ENCODE data around the gene PRKG1.

Gene PRKG1

DNA sequence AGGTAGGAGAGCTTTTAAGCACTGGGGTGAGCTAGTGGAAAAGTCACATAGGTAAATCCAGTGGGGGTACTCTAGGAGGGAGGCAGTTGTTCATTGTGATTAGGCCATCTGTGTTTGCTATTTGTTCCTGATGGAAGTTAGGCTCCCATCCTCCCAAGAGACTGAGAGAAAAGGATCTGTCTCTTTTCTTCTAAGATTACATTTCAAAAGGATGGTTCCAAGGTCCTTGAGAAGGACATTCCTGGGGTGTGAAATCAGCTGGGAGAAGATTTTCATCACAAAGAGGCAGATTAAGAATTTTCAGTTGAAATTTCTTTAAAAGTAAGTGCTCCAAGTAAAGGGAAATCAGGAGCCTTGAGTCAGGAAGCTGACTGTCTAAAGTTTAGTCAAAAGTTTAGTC lies 835.9 kb downstream of the PRKG1 start:
- Histone ChIP-seq H3K4me3 (ENCODE audit: low read length) (no peak overlapping the region), H3F3A (ENCODE audit: control insufficient read depth, insufficient read depth) (no peaks in the 10 kb centered on the region), H3K79me2 (ENCODE audit: control insufficient read depth, low read length) (no peaks in the 10 kb centered on the region), H3K4me2 (ENCODE audit: low read length) (no peak overlapping the region), H3K36me3 (ENCODE audit: control insufficient read depth, low read length) (no peaks in the 10 kb centered on the region), H4K20me1 (ENCODE audit: control insufficient read depth, insufficient read depth, low read depth, low read length) (no peaks in the 10 kb centered on the region), H3K9me3 (ENCODE audit: control insufficient read depth, insufficient read depth, low read length) (no peaks in the 10 kb centered on the region), H3K27ac (ENCODE audit: low read depth, low read length) (no peak overlapping the region), H3K4me1 (ENCODE audit: control insufficient read depth, low read length) (no peaks in the 10 kb centered on the region), H3K9me2 (replicated peaks; ENCODE audit: control insufficient read depth, low read length) (no peaks in the 10 kb centered on the region), H3K27me3 (ENCODE audit: control insufficient read depth, low read length) (peaks cover 3% of the 10 kb centered on the region; the same call in 1 of the 2 replicates)
- TF ChIP-seq CTCF (IDR thresholded peaks at IDR 0.05; ENCODE audit: low read depth, low read length, poor library complexity, severe bottlenecking) (no peak), EZH2phosphoT487 (IDR thresholded peaks at IDR 0.05; ENCODE audit: borderline replicate concordance, low read length) (no peak)

- H3K4me1 ChIP-seq (ENCODE audit: control insufficient read depth, low read length) = no peaks in the 10 kb centered on the region
- TF ChIP-seq EZH2phosphoT487 (IDR thresholded peaks at IDR 0.05; ENCODE audit: borderline replicate concordance, low read length) (no peak), CTCF (IDR thresholded peaks at IDR 0.05; ENCODE audit: low read depth, low read length, poor library complexity, severe bottlenecking) (no peak)
- no peak overlapping the region for H3K4me2 ChIP-seq (ENCODE audit: low read length)
Observed at GRCh38 chr10:51910596-51910995, 836.3 kb downstream of the PRKG1 start.

GRCh38 chr10:51911723-51912122 lies 837.4 kb downstream of the PRKG1 start:
- Histone ChIP-seq H3K4me1 (ENCODE audit: control insufficient read depth, low read length) (no peaks in the 10 kb centered on the region), H3K27ac (ENCODE audit: low read depth, low read length) (no peak overlapping the region), H3K36me3 (ENCODE audit: control insufficient read depth, low read length) (no peaks in the 10 kb centered on the region), H3K9me2 (replicated peaks; ENCODE audit: control insufficient read depth, low read length) (no peaks in the 10 kb centered on the region), H3K9me3 (ENCODE audit: control insufficient read depth, insufficient read depth, low read length) (no peaks in the 10 kb centered on the region), H3K27me3 (ENCODE audit: control insufficient read depth, low read length) (no peaks in the 10 kb centered on the region), H3K4me2 (ENCODE audit: low read length) (no peak overlapping the region), H3K4me3 (ENCODE audit: low read length) (no peak overlapping the region), H3K79me2 (ENCODE audit: control insufficient read depth, low read length) (no peaks in the 10 kb centered on the region), H4K20me1 (ENCODE audit: control insufficient read depth, insufficient read depth, low read depth, low read length) (no peaks in the 10 kb centered on the region), H3F3A (ENCODE audit: control insufficient read depth, insufficient read depth) (no peaks in the 10 kb centered on the region)
- TF ChIP-seq EZH2phosphoT487 (IDR thresholded peaks at IDR 0.05; ENCODE audit: borderline replicate concordance, low read length) = no peak
- TF ChIP-seq CTCF (IDR thresholded peaks at IDR 0.05; ENCODE audit: low read depth, low read length, poor library complexity, severe bottlenecking) = no peak

More at GRCh38 chr10:51910596-51910995, 836.3 kb downstream of the PRKG1 start:
- Histone ChIP-seq H4K20me1 (ENCODE audit: control insufficient read depth, insufficient read depth, low read depth, low read length) (no peaks in the 10 kb centered on the region), H3K9me2 (replicated peaks; ENCODE audit: control insufficient read depth, low read length) (no peaks in the 10 kb centered on the region), H3K9me3 (ENCODE audit: control insufficient read depth, insufficient read depth, low read length) (no peaks in the 10 kb centered on the region), H3K36me3 (ENCODE audit: control insufficient read depth, low read length) (no peaks in the 10 kb centered on the region), H3K27me3 (ENCODE audit: control insufficient read depth, low read length) (peaks cover 3% of the 10 kb centered on the region; the same call in 1 of the 2 replicates), H3K27ac (ENCODE audit: low read depth, low read length) (no peak overlapping the region), H3K4me3 (ENCODE audit: low read length) (no peak overlapping the region), H3F3A (ENCODE audit: control insufficient read depth, insufficient read depth) (no peaks in the 10 kb centered on the region), H3K79me2 (ENCODE audit: control insufficient read depth, low read length) (no peaks in the 10 kb centered on the region)
